GM18505 (cell line): ENCODE data around the gene RAB22A.

Experiments used
- ATAC-seq: cut with Tn5 transposase; IDR thresholded peaks from one replicate; pipeline ENCODE4 v1.9.1; 2021; ENCODE audit not compliant: unreplicated experiment
- POLR2A ChIP-seq: IDR thresholded peaks from 4 replicates; pipeline ENCODE4 v1.6.1; 2011; ENCODE audit warnings: borderline replicate concordance; ENCODE audit not compliant: insufficient read depth, insufficient read length; ENCODE audit errors: extremely low read depth

RAB22A gene

DNA sequence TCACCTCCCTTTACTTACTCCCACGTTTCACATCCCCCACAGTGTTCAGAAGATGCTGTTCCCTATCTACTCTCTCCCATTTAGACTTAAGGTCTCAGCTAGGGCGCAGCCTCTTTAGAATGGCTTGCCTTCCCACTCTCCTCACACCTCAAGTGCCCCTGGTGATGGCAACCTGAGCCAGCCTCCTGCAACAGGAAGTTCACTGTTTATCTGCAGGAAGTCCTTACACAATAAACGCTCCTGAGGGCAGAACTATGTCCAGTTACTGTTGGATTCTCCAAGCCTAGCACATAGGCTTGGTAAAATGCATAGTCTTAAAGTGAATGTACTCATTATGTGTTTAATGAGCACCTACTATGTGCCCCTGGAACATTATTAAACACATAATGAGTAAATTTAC lies 21.9 kb upstream of the RAB22A start:
- no peak for ATAC-seq
- no peak for TF ChIP-seq POLR2A

DNA sequence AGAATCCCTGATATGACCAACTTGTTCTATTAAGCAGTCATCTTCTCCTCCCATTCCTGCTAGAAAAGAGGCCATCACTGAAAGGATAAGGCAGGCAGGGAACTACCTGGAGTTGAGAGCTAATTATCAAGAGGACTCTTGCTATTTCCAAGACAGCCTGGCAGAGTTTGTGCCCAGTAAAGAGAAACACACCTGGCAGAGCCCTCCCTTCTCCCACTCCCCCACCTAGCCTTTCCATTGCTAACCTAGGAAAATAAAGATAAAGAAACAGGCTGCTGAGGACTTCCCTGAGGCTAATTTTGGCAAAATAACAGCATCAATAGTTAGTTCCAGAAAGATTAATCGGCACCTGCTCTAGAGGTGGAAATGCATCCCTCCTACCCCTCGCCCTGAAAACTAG lies 20.4 kb upstream of the RAB22A start:
- no peak for TF ChIP-seq POLR2A

GRCh38 chr20:58293453-58293852 lies 16.1 kb upstream of the RAB22A start:
- TF ChIP-seq POLR2A = no peak
- ATAC-seq = no peak

More for the DNA sequence above, 20.4 kb upstream of the RAB22A start:
- no peak for ATAC-seq

DNA sequence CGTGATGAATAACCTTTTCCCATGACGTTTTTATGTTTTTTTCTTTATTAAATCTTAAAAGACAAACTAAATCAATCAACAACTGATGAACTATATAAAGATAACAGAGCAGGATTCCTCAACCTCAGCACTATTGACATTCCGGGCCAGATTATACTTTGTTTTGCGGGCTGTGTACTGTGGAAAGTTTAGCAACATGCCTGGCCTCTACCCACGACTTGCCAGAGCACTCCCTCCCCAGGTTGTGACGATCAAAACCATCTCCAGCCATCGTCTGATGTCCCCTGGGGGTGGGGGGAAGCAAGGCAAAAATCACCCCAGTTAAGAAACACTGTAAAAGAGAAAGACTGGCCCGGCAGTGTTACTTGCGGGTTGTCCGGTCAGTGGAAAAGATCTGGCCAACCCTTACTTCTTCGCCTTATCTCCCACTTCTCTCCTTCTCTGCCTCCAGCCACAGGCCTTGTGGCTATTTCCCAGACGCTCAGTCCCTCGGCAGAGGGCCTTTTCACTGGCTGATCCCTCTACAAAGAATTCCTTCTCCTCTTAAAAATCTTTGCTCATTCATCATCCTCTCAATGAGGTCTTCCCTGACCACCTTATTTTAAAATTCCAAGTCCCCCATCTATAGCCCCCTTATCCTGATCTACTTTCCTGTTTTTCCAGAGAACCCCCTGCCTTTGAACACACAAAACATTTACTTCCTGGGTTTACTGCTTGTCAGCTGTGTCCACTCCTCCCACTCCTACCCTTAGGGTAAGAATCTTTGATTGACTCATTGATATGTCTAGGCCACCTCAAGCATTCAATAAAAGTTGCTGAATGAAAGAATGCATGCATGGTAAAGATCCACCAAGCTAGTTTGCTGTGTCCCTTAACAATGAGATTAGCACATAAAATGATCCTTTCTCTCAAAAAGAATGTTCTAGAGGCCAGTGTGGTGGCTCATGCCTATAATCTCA lies 14.7 kb upstream of the RAB22A start:
- no peak for ATAC-seq
- no peak for TF ChIP-seq POLR2A

- TF ChIP-seq POLR2A = no peak
- ATAC-seq = no peak
Observed at GRCh38 chr20:58296051-58296837, 13.3 kb upstream of the RAB22A start.

- ATAC-seq = no peak
Observed at GRCh38 chr20:58297394-58297793, 12.1 kb upstream of the RAB22A start.

DNA sequence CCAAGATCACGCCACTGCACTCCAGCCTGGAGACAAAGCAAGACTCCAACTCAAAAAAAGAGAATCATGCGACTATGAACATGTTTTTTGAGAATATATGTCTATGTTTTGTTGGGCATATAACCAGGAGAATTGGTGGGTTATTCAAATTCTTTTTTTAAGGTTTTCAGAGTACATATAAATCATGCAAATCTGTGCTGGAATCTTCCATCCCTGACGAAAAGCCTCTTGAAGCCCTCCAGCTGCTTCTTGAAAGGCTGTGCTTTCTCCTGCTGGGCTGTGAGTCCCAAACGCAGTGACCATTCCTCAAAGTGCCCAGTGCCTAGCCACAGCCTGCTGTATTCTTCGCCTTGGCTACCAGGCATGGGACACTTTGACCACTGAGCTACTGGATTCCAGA lies 9.2 kb upstream of the RAB22A start:
- no peak for TF ChIP-seq POLR2A
- ATAC-seq = no peak

More at GRCh38 chr20:58297394-58297793, 12.1 kb upstream of the RAB22A start:
- TF ChIP-seq POLR2A = no peak

GRCh38 chr20:58303547-58303946 lies 6.0 kb upstream of the RAB22A start:
- no peak for TF ChIP-seq POLR2A
- ATAC-seq = no peak

DNA sequence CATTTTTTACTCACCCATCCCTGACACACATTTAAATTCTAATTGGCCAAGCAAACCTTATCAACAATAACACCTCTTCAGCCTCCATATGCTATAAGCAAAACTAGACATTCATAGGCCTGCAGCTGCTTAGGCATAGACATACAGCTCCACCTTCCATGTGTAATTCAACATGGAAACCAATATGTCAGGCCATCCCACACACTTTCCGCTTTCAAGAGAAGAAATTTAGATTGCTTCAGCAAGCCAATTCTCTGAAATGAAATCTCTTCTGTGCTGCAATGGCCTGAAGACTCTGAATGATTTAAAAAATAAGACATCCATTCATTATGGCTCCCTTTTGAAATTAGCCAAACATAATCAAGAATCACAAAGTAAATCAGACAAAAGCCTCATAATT lies 4.5 kb upstream of the RAB22A start:
- ATAC-seq = no peak
- TF ChIP-seq POLR2A = no peak

DNA sequence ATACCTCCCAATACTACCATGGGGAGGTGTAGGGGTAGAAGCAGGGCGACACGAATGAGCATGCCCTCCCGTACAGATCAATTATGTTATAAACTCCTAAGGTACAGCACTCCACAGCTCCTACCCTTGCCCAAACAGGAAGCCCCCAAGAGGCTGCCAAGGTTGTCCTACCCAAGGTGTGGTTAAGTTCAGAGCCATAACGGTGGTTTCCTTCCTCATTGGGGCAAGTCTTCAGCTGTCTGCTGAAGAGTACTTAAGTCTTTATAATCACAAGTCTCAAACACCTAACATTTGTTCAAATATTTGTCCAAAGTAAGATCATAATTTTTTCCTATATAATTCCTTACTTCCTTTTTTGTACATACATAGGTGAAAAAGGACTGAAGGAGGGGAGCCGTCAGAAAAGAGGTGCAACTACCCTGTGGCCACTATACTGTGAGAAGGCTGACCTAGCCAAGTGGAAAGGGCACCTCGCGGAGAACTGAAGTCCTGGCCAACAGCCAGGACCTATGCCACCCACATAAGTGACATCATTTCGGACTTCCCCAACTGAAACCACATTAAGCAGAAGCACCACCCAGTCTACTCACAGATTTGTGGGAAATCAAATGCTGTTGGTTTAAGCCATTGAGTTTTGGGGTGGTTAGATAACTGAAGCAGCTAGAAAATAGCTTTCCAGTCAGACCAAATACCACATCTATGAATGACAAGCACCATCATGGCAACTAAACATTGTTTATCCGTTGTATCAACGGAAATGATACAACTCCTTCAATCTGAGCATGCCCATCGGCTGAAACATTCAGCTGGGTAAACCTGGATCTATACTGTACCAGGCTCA lies 2.9 kb upstream of the RAB22A start:
- TF ChIP-seq POLR2A = no peak
- peak; percentile 34 for ATAC-seq

DNA sequence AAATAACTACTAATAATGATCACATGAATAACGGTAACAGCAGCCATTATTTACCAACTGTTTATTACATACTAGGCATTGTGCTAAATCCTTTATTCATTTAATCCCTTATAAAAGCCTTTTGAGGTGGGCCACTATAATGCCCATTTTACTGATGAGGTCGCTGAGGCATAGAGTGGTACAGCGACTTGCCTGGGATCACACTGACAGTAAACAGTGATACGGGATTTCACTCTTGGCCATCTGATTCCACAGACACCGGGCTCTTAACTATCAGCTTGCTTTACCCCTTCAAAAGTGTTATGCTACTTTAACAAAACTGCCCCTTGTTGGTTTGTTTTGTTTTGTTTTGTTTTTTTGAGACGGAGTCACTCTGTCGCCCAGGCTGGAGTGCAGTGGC lies 2.2 kb upstream of the RAB22A start:
- ATAC-seq = no peak
- TF ChIP-seq POLR2A = no peak

GRCh38 chr20:58308290-58308679 lies 1.2 kb upstream of the RAB22A start:
- ATAC-seq = no peak
- no peak for TF ChIP-seq POLR2A
